ENCODE measurements around the gene HLA-DMB.

HLA-DMB gene

DNA sequence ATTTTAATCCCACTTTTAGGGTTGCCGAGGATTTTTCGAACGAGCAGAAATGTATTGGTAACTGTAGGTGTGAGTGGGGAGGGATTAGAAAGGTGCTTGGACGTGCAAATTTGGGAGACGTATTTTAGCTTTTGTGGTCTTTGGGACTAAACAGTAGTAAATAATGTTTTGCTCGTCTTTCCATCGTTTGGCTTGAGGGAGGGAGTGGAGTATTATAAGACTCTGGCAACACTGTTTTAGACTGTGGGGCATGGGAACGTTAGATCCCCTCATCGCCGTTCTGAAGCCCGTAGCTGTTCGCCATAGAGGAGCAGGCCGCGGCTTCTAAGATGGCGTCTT is 30.4 kb upstream of the HLA-DMB start:
- TF ChIP-seq, protein P1, sequence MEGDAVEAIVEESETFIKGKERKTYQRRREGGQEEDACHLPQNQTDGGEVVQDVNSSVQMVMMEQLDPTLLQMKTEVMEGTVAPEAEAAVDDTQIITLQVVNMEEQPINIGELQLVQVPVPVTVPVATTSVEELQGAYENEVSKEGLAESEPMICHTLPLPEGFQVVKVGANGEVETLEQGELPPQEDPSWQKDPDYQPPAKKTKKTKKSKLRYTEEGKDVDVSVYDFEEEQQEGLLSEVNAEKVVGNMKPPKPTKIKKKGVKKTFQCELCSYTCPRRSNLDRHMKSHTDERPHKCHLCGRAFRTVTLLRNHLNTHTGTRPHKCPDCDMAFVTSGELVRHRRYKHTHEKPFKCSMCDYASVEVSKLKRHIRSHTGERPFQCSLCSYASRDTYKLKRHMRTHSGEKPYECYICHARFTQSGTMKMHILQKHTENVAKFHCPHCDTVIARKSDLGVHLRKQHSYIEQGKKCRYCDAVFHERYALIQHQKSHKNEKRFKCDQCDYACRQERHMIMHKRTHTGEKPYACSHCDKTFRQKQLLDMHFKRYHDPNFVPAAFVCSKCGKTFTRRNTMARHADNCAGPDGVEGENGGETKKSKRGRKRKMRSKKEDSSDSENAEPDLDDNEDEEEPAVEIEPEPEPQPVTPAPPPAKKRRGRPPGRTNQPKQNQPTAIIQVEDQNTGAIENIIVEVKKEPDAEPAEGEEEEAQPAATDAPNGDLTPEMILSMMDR (IDR thresholded peaks at IDR 0.05; ENCODE audit: low read depth, low read length, missing control alignments) = no peak
- no peak for DNase-seq (ENCODE audit: extremely low read depth, low read depth)
- H3K4me3 ChIP-seq (replicated peaks; ENCODE audit: low read depth, low read length) = peak overlapping the region; percentile 58

DNA sequence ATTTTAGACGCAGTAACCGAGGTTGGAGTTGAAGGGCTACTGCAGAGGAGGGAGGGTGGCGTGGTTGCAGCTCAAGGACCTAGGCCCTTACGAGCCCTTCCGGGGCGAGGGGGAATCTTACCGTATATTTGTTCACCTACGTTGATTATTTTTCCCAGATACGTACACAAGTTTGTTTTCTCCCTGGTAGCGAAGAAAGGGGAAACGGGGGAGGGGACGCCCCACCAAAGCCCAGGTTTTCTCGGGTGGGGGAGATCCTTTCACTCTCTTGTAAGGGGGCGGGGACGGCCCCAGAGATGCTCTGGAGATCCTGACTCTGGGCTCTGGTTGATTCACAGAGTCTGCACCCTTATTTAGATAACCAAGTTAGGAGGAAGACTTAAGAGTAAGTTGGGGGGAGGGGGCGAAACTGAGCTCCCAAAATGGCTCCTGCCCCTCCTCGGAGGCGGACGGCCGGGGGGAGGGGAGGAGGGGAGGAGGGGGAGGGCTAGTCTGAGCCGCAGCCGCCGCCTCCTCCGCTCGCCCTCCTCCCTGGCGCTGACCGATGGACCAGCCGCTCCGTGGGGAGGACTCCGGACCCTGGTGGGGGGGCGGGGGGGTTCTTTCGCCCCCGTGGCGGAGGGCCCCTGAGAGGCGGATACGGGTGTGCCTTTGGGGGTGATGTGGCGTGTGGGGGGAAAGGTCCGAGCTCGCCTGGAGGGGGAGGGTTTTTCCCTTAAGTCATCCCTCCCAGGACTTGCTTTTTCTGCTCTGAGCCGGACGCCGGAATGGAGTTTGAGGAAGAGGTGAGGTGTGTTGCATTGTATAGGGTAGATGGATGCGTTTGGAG is 29.8 kb upstream of the HLA-DMB start:
- DNase-seq (ENCODE audit: extremely low read depth, low read depth) = no peak
- peak overlapping the region; percentile 58 for H3K4me3 ChIP-seq (replicated peaks; ENCODE audit: low read depth, low read length)
- TF ChIP-seq, protein P1 (IDR thresholded peaks at IDR 0.05; ENCODE audit: low read depth, low read length, missing control alignments) = no peak

DNA sequence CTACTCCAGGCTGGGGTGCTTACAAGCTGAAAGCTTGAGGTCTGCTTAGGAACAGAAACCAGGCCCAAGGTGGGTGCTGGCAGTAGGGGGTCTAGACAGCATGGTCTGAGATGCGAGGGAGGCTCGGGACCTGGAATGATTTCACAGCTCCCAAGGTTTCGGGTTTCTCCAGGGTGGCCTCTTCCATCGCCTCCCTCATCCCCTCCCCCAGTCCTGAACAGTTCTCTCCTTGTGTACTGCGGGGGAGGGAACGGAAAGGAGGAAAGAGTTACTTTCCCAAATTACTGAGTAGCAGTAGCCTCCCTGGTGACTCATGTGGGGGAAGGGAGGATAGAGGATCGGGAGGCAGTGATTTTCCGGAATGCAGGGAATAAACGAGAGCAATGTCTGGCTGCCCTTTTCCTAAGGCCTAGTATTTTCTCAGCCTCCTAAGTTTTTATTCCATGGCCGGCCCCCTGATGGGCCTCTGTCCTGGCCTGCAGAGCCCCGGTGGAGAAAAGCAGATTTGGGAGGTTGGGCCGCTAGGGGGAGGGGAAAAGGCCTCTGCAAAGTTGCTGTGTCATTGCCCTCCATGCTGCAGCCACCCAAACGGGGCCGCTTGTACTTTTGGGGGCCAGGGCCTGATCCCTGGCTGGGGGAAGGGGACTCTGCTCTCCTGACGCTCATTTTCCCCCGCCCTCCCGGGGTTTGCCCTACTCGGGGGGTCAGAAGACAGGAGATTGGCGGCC is 29.0 kb upstream of the HLA-DMB start:
- TF ChIP-seq, protein P1 (IDR thresholded peaks at IDR 0.05; ENCODE audit: low read depth, low read length, missing control alignments) = peak; percentile 19
- peak; percentile 93 for DNase-seq (ENCODE audit: extremely low read depth, low read depth)

DNA sequence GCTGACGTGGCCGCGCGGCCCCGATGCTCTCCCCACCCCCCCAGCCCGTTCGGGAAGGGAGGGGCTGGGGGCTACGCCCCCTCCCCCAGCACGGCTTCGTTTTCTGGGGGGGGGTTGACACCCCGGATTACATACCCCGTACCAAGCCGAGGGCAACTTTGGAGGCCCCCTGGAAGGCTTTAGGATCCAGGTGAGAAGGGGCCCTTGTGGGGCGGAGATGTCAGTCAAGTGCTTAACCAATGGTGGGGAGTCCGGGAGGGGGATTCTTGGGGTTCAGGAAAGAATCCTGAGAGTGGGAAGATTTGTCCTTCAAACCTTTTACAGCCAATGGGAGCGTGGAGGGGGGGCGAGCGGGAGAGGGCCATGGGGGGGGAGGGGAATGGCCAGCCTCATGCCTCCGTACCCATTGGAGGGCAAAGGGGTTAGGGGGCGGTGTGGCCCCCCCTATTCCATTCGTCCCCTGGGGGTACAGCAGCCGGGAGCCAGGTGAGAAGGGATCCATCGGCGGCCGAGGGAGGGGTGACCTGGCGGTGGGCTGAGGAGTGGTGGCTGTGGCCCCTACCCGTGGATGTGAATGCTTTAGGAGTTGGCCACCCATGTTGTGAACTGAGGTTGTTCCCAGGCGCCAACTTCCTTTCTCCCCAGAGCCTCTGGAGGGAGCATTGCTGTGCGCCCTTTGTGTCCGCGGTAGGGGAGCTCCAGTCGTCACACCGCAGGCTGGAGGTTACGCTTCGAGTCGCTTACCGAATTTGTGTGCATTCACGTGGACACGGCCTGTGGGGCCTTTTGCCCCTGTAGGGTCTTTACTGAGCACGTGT is 28.2 kb upstream of the HLA-DMB start:
- TF ChIP-seq, protein P1 (IDR thresholded peaks at IDR 0.05; ENCODE audit: low read depth, low read length, missing control alignments) = peak; percentile 6
- peak overlapping the region; percentile 58 for H3K4me3 ChIP-seq (replicated peaks; ENCODE audit: low read depth, low read length)
- peak; percentile 67 for DNase-seq (ENCODE audit: extremely low read depth, low read depth)

More for the DNA sequence above, 29.0 kb upstream of the HLA-DMB start:
- peak overlapping the region; percentile 58 for H3K4me3 ChIP-seq (replicated peaks; ENCODE audit: low read depth, low read length)

DNA sequence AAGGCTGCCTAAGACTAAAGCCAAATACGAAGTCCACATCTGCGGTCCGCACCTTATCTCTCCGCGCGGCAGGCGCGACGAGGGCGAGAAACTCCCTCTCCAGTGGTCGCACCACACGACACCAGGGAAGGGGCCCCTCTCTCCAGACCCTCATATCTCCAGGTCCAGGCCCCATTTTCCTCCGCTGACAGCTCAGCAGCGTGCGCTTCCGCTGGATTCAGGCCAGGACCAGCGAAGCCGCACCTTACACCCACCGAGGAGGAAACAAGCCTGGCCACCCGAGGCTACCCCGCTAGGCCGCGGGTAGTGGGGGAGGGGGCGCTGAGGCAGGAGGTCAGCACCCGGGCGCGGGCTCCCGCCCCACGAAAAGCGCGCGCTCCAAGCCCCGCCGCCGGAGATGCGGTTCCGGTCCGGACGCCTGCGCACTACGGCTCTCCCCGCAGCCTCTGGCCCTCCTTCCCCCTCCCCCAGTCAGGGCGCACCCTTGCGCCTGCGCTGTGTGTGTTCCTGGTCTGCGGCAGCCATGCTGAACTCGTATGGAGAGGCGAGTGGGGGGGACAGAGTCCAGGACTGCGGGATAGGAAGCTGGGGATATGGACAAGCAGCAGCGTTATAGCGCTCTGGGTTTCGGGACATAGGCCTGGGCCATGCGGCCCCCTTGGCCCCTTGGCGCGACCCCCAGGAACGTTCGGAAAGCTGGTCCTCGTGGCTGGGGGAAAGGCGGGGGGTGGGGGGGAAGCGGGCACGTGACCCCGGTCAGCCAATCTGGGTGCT is 27.5 kb upstream of the HLA-DMB start, which contains the start of gene BRD2:
BRD2 (plus strand) TSS at position 502 of the 774 bp plus-strand sequence. CDS start 4,305 bp downstream, outside the sequence.
- TF ChIP-seq, protein P1 (IDR thresholded peaks at IDR 0.05; ENCODE audit: low read depth, low read length, missing control alignments) = no peak
- DNase-seq (ENCODE audit: extremely low read depth, low read depth) = peak; percentile 81
- H3K4me3 ChIP-seq (replicated peaks; ENCODE audit: low read depth, low read length) = peak within 1 kb of the TSS; percentile 58

All from HFF-Myc (cell line).